Testis (tissue), 2 donors: ENCODE results near the gene PPARG.

Source experiments
- POLR2A ChIP-seq: fragments of 450-650 bp; IDR thresholded peaks from one replicate; pipeline ENCODE4 v1.6.1; 2017; ENCODE audit warnings: antibody characterized with exemption, mild to moderate bottlenecking, moderate library complexity
- TF ChIP-seq, protein P1 (sequence below), 3 experiments: fragments of 450-650 bp in 2 of 3; fragments of 200-600 bp in 1 of 3; sonication (generic) in 1 of 3; IDR thresholded peaks; one replicate each; pipeline ENCODE4 v1.5.1; 2016 to 2019; ENCODE audit warnings: antibody characterized with exemption in 3 of 3, mild to moderate bottlenecking in 2 of 3, moderate library complexity in 1 of 3

DNA sequence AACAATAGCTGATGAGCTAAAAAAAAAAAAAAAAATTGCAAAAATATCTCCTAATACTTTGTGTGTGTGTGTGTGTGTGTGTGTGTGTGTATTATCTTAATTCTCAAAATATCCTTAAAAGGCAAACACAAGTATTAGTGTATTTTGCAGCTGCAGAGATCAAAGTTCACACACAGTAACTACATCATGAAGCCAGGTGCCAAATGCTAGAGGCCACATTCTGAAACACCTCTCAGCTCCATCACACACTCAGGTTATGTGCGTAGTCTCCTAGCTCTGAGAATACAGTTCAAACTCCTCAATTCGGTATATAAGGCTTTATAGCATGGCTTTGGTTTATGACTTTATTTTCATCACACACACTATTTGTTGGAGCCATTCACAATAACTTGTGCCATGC lies 33.5 kb upstream of the PPARG start:
- TF ChIP-seq, protein P1, sequence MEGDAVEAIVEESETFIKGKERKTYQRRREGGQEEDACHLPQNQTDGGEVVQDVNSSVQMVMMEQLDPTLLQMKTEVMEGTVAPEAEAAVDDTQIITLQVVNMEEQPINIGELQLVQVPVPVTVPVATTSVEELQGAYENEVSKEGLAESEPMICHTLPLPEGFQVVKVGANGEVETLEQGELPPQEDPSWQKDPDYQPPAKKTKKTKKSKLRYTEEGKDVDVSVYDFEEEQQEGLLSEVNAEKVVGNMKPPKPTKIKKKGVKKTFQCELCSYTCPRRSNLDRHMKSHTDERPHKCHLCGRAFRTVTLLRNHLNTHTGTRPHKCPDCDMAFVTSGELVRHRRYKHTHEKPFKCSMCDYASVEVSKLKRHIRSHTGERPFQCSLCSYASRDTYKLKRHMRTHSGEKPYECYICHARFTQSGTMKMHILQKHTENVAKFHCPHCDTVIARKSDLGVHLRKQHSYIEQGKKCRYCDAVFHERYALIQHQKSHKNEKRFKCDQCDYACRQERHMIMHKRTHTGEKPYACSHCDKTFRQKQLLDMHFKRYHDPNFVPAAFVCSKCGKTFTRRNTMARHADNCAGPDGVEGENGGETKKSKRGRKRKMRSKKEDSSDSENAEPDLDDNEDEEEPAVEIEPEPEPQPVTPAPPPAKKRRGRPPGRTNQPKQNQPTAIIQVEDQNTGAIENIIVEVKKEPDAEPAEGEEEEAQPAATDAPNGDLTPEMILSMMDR (IDR thresholded peaks at IDR 0.05), result no peak
- no peak for TF ChIP-seq POLR2A
